PC-3 (cell line): ENCODE results near the gene GPRC5A. TPM values are rescaled to one million over a fixed set of nuclear protein-coding genes. Genes with fewer than 3 reads are reported as not detected.

Source experiments
- total RNA-seq: library from RNA; depleted of rRNA; stranded (reverse); fragments of >200 nt; gene quantifications from 2 replicates; pipeline ENCODE4 v1.2.3, GENCODE V29; 2014; rRNA removed

Gene GPRC5A
- total RNA-seq, 1 experiment from 2014 or later, result 140 TPM

Other genes starting within 250 kb of the GPRC5A start
- 0.52 and 2.1 TPM in 2 replicates for gene GPR19, start 195.4 kb upstream of the GPRC5A start, total RNA-seq
- 29.2 and 37.2 TPM in 2 replicates for gene CDKN1B, start 174.2 kb upstream of the GPRC5A start, total RNA-seq
- gene APOLD1, start 105.9 kb upstream of the GPRC5A start, total RNA-seq, result 2.8 and 3.5 TPM in 2 replicates
- gene DDX47, start 78.2 kb upstream of the GPRC5A start, total RNA-seq, result 58.9 and 59.0 TPM in 2 replicates
- gene GPRC5D, start 60.6 kb downstream of the GPRC5A start, total RNA-seq, result not detected in 2 replicates
- 6.2 and 8.2 TPM in 2 replicates for gene HEBP1, start 108.7 kb downstream of the GPRC5A start, total RNA-seq
- gene FAM234B, start 152.8 kb downstream of the GPRC5A start, total RNA-seq, result 3.1 and 3.3 TPM in 2 replicates
- 0.77 TPM in 1 of 2 replicates, not detected in the other for gene GSG1, start 212.1 kb downstream of the GPRC5A start, total RNA-seq